KOPT-K1 (cell line): ENCODE results near the gene ROS1.

Experiments
- H3K27ac ChIP-seq: fragments of 200-600 bp; sonication (generic); 2 replicates; pipeline ENCODE4 v1.5.1; 2016; ENCODE audit warnings: antibody characterized with exemption, mild to moderate bottlenecking, low read depth, low read length; ENCODE audit not compliant: poor library complexity, severe bottlenecking
- H3K36me3 ChIP-seq: fragments of 200-600 bp; sonication (generic); 2 replicates; pipeline ENCODE4 v1.5.1; 2017; ENCODE audit warnings: antibody characterized with exemption, mild to moderate bottlenecking, low read length, moderate library complexity; ENCODE audit not compliant: insufficient read depth
- H3K9me3 ChIP-seq: fragments of 200-600 bp; sonication (generic); 2 replicates; pipeline ENCODE4 v1.5.1; 2017; ENCODE audit warnings: antibody characterized with exemption, low read length, mild to moderate bottlenecking; ENCODE audit not compliant: insufficient read depth, poor library complexity, severe bottlenecking

Gene ROS1

GRCh38 chr6:117276778-117277316, 148.9 kb downstream of the ROS1 start:
- Histone ChIP-seq H3K9me3 (no peaks in the 10 kb centered on the region), H3K27ac (no peak overlapping the region), H3K36me3 (no peaks in the 10 kb centered on the region)

DNA sequence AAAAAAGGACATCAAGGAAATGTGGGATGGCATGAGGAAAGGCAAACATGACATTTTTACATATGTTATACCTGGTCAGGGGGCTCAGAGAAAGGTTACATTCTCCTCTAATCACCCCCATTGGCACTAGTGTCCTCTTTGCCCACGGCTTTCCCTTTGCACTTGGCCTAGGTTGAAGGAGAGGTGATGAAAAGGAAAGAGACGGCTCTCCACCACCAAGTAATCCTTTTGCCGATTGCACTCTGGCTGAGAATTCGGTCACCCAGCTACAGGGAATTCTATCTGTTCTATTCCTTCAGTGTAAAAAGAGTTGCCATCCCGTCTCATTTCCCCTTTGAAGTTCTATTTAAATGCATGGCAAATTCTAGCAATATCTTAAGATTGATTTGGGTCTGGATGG, 150.0 kb downstream of the ROS1 start:
- H3K9me3 ChIP-seq = no peaks in the 10 kb centered on the region
- H3K27ac ChIP-seq = no peak overlapping the region
- H3K36me3 ChIP-seq = no peaks in the 10 kb centered on the region

DNA sequence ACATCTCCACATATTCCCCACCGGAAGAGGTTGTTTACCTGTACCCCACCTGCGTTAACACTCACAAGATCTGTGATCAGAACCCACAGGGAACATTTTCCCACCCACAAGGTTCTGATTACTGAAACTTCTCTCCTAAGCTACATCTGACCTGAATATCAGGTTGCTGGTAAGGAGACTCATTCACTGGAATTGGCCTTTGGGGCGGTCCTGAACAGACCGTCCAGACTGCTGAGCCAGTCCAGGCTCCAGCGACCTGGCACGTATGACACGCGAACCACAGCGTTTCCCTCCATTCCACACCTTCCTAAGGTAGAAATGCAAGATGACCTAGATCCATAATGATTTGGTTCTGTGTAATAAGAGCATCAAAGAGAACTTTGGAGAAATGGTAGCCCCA, 150.5 kb downstream of the ROS1 start:
- no peak overlapping the region for H3K27ac ChIP-seq
- H3K9me3 ChIP-seq = no peaks in the 10 kb centered on the region
- no peaks in the 10 kb centered on the region for H3K36me3 ChIP-seq

- H3K9me3 ChIP-seq = no peaks in the 10 kb centered on the region
- no peak overlapping the region for H3K27ac ChIP-seq
- H3K36me3 ChIP-seq = no peaks in the 10 kb centered on the region
Measured at GRCh38 chr6:117272891-117273290, 152.9 kb downstream of the ROS1 start.

DNA sequence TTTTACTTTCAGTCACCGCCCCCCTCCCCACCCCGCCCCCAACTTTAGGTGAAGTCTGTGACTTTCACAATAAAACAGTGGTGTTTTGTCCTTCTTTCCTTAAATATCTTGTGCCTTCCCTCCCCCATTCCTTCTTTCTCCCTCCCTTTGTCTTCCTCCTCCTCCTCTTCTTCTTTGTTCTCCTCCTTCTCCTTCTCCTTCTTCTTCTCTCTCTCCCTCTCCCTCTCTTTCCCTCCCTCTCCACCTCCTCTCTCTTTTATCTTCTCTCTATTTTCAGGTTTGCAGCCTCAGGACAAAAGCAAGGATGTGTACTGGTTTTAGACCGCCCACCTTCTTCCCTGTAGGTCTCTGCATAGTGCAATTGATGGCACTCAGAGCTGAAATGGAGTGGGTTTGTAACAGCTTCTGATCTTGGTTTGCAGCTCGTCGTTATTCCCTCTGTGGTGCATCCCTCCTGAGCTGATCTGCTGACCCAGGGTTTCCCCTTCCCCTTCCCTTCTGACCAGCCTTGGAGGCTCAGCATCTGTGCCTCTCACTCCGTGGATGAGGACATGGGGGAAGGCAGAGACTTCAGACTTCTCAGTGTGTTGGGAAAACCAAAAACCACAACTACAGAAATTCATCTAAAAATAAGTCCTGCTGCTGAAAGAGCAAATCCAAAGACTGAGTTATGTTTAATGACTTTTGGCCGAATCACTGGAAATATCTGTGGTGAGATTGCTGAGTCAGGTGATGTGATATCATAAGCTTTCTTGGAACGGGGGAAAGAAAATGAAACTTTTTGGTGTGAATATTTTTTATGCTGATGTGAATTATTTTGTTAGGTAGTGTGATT, 153.5 kb downstream of the ROS1 start:
- Histone ChIP-seq H3K27ac (no peak overlapping the region), H3K9me3 (no peaks in the 10 kb centered on the region), H3K36me3 (no peaks in the 10 kb centered on the region)

GRCh38 chr6:117270843-117271507, 154.8 kb downstream of the ROS1 start:
- Histone ChIP-seq H3K27ac (no peak overlapping the region), H3K9me3 (no peaks in the 10 kb centered on the region), H3K36me3 (no peaks in the 10 kb centered on the region)

DNA sequence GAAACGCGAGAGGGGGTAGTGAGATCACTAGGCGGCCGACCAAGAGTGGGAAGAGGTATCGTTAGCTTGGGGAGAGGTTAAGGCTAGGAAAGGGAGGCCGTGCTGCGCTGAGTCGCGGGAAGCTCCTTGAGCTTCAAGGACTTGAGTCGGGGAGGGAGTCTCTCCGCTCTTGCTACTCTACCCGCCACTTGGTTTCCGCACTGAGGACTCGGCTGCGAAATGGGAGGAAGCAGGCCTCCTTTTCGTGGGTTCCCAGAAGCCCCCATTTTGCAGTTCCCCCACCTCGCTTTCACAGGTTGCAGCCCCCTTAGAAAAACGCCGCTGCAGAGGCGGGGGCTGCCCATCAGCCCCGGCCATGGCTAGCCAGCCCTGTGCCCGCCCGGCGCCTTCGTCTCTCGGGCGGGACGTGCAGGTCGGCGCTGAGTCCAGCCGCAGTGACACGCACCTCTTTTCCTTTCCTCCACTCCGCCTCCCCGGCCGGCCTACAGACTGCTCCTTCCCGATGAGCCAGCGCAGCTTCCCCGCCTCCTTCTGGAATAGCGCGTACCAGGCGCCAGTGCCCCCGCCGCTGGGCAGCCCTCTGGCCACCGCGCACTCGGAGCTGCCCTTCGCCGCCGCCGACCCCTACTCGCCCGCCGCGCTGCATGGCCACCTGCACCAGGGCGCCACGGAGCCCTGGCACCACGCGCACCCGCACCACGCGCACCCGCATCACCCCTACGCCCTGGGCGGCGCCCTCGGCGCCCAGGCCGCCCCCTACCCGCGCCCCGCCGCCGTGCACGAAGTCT, 155.5 kb downstream of the ROS1 start:
- no peak overlapping the region for H3K27ac ChIP-seq
- H3K36me3 ChIP-seq = no peaks in the 10 kb centered on the region
- no peaks in the 10 kb centered on the region for H3K9me3 ChIP-seq

- no peaks in the 10 kb centered on the region for H3K36me3 ChIP-seq
- no peaks in the 10 kb centered on the region for H3K9me3 ChIP-seq
- H3K27ac ChIP-seq = no peak overlapping the region
Measured at GRCh38 chr6:117269638-117270054, 156.1 kb downstream of the ROS1 start.

DNA sequence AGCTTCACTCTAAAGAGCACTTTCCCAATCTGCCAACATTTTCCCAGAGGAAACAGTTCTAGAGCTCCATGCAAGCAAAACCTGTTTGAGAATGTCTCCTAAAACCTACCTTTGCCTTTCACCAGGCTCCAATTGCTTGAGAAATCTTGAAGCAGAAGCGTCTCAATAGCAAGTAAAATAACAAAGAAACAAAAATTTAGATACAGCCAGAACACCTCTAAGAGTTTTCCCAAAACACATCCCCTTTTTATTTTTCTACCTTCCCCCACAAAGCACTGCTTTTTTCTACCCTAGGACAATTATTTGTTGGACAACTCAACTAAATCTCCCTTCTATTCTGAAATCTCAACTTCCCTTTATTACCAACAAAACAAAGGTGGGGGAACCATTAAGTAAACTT, 156.8 kb downstream of the ROS1 start:
- no peaks in the 10 kb centered on the region for H3K36me3 ChIP-seq
- H3K9me3 ChIP-seq = no peaks in the 10 kb centered on the region

DNA sequence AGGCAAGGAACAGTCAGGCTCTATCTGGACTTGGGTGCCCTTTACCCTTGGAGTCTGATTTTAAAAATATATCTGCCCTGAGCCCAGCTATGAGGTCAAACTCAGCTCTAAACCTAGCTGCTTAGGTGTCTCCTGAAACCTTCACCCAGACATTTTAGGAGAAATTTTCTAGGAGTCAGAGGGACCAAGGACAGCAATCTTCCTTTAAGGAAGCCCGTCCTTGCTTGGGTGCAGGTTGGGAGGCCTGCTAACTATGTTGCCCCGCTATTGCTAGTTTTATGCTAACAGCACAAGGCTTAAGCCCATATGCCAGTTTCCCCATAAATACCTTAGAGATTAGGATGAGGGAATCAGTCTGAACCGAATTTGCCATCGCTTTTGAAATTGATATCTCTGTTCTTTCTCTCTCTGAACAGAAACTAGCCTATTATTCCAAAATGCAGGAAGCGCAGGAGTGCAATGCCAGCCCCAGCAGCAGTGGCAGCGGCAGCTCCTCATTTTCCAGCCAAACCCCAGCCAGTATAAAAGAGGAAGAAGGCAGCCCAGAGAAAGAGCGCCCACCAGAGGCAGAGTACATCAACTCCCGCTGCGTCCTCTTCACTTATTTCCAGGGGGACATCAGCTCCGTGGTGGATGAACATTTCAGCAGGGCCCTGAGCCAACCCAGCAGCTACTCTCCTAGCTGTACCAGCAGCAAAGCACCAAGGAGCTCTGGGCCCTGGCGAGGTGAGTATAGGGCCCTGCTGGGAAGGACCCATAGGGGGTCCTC, 157.8 kb downstream of the ROS1 start:
- Histone ChIP-seq H3K27ac (no peak overlapping the region), H3K9me3 (no peaks in the 10 kb centered on the region), H3K36me3 (no peaks in the 10 kb centered on the region)

More for the DNA sequence above, 156.8 kb downstream of the ROS1 start:
- no peak overlapping the region for H3K27ac ChIP-seq

GRCh38 chr6:117267054-117267347, 158.7 kb downstream of the ROS1 start:
- Histone ChIP-seq H3K9me3 (no peaks in the 10 kb centered on the region), H3K36me3 (no peaks in the 10 kb centered on the region), H3K27ac (no peak overlapping the region)

DNA sequence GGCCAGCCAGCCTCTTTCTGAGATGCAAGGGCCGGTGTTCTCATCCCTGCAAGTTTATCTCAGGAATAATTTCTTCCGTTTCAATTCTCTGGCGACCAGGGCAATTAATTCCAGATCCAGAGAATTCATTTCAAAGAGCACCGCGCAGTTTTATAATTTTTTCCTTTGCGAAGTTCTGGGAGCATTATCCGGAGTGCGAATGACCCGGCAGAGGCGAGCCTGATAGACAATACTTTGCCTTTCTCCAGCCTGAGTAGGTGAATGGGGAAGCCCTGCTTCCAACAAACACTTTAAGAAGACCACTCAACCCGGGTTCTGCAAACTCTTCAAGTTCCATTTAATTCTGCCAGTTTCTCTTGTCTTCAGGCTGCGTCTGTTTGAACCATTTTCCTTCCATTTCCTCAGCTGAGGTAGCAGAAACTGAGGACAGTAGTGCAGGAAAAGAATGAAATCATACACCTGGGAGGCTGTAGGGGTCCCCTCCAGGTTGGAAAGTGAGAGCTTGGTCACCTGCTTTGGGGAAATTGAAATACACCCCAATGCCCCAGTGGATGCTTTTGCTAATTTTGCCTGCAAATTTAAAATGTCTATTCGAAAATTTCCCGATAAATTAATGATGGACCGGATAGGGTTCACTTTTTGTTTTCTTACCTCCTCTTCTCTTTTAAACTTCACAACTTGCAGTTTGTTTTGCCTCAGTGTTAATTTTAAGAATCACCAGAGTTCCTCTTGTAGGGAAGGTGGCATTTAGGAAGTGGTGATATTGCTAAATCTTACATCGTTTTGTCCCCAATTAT, 159.3 kb downstream of the ROS1 start:
- Histone ChIP-seq H3K9me3 (no peaks in the 10 kb centered on the region), H3K36me3 (no peaks in the 10 kb centered on the region), H3K27ac (no peak overlapping the region)

- Histone ChIP-seq H3K9me3 (no peaks in the 10 kb centered on the region), H3K36me3 (no peaks in the 10 kb centered on the region), H3K27ac (no peak within 1 kb of the TSS)
Measured at GRCh38 chr6:117265410-117266256, 160.1 kb downstream of the ROS1 start, which contains the start of gene VGLL2. VGLL2 (plus strand) TSS chr6:117265558; CDS start chr6:117265764, 206 bp downstream.
